PFSK-1 (cell line): ENCODE measurements around the gene MST1.

ENCODE experiments used
- FOXP2 ChIP-seq: optimal IDR thresholded peaks from 2 replicates; pipeline ENCODE3; 2011; ENCODE audit warnings: borderline replicate concordance, control low read depth, inconsistent platforms; ENCODE audit not compliant: insufficient read depth; ENCODE audit errors: extremely low read length, extremely low read depth
- POLR2AphosphoS5 ChIP-seq: IDR thresholded peaks from 2 replicates; pipeline ENCODE4 v1.6.1; 2012; ENCODE audit warnings: low read depth, mild to moderate bottlenecking, control low read depth, low read length, moderate library complexity
- SIN3A ChIP-seq: IDR thresholded peaks from 2 replicates; pipeline ENCODE4 v1.6.1; 2012; ENCODE audit warnings: mild to moderate bottlenecking, low read length, moderate library complexity, borderline replicate concordance; ENCODE audit not compliant: insufficient read depth
- TAF1 ChIP-seq: IDR thresholded peaks from 2 replicates; pipeline ENCODE4 v1.6.1; 2012; ENCODE audit warnings: low read length, control low read depth, borderline replicate concordance; ENCODE audit not compliant: insufficient read depth
- TF ChIP-seq, protein P1 (sequence below), 2 experiments: IDR thresholded peaks; 2 replicates each; pipeline versions ENCODE4 v1.6.1 to v1.8.0; 2011 to 2012; ENCODE audit warnings: low read depth in 2 of 2, low read length in 2 of 2, control low read depth in 1 of 2, inconsistent platforms in 1 of 2, mild to moderate bottlenecking in 1 of 2, moderate library complexity in 1 of 2; ENCODE audit not compliant: insufficient read depth in 1 of 2

The MST1 gene

DNA sequence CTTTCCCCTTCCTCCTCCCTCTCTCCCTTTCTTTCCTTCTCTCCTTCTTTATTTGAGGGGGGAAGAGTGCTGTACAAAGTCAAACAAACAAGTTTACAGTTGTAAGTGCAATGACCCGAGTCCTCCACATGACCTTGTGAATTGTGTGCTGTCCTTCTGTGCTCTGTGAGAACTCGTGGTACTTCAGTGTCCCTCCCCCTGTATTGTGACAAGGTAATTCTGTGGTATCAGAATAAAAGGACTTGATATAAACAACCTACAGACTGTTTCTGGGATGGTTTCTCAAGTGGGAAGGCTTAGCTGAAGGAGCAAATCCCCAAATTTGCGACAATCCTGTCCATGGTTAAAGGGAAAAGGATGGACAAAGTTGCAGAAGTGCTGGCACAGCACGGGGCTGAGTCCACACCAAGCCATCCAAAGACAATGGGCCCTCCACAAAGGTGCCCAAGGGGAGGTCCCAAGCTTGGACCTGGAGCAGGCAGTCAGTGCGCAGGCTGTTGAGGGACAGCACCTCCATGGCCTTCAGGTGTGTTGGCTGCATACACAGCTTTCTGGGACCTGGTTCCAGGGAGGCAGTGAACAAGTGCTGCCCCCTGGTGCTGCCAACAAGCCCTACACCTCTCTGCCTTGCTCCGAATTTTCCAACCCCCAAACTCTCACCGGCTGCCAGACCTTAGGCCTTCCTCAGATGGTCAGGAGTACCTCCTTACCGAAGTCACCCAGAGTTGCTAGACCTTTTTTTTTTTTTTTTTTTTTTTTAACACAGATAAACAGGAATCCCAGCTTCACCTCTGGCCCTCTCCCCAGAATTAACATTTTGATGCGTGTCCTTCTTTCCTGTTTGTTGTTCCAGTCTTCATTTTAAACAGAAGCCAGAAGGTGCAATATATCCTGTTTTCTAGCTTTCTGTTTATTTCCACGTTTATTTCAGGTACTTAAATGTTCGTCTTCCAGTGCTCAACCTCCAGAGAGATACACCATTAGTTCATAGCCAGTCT is 17.7 kb downstream of the MST1 start:
- TF ChIP-seq TAF1 (no peak), FOXP2 (no peak), SIN3A (no peak), POLR2AphosphoS5 (no peak)
- TF ChIP-seq, protein P1, sequence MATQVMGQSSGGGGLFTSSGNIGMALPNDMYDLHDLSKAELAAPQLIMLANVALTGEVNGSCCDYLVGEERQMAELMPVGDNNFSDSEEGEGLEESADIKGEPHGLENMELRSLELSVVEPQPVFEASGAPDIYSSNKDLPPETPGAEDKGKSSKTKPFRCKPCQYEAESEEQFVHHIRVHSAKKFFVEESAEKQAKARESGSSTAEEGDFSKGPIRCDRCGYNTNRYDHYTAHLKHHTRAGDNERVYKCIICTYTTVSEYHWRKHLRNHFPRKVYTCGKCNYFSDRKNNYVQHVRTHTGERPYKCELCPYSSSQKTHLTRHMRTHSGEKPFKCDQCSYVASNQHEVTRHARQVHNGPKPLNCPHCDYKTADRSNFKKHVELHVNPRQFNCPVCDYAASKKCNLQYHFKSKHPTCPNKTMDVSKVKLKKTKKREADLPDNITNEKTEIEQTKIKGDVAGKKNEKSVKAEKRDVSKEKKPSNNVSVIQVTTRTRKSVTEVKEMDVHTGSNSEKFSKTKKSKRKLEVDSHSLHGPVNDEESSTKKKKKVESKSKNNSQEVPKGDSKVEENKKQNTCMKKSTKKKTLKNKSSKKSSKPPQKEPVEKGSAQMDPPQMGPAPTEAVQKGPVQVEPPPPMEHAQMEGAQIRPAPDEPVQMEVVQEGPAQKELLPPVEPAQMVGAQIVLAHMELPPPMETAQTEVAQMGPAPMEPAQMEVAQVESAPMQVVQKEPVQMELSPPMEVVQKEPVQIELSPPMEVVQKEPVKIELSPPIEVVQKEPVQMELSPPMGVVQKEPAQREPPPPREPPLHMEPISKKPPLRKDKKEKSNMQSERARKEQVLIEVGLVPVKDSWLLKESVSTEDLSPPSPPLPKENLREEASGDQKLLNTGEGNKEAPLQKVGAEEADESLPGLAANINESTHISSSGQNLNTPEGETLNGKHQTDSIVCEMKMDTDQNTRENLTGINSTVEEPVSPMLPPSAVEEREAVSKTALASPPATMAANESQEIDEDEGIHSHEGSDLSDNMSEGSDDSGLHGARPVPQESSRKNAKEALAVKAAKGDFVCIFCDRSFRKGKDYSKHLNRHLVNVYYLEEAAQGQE (IDR thresholded peaks at IDR 0.05; ENCODE audit: insufficient read depth in 1 of 2, low read depth in 2 of 2, low read length in 2 of 2): no peak

DNA sequence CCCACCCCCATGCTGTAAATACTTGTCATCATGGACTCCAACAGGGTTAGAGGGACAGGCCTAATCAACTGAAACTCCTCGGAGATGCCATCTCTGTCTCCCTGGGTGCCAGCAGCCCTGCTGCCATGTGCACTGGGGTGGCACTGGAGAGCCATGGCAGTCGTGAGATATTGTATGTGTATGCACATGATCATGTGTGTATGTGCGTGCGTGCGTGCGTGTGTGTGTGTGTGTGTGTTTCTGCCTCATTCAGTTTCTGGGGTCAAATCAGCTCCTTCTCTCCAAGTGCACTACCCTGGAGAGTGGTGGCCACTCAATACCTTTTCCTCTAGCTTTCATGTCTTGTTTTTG is 18.4 kb downstream of the MST1 start:
- TF ChIP-seq FOXP2 (no peak), SIN3A (no peak), POLR2AphosphoS5 (no peak)

DNA sequence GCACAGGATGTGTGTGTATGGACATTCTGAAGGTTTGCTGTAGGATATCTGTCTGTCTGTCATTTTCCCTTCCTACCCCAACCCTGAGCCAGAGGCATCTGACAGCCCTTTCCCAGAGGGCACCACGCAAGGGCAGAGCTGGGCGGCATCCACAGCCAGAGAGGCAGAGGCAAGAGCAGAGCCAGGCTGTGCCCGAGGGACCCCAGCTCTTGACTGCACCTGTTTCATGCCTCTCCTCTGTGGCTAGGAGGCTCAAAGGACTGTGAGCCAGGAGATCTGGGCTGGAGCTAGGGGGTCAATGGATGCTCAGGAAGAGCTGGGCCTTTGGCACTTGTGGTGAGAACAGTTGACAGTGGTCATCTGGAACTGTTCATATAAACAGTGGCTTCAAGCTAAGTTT is 19.9 kb downstream of the MST1 start:
- no peak for TF ChIP-seq TAF1
- no peak for TF ChIP-seq POLR2AphosphoS5

DNA sequence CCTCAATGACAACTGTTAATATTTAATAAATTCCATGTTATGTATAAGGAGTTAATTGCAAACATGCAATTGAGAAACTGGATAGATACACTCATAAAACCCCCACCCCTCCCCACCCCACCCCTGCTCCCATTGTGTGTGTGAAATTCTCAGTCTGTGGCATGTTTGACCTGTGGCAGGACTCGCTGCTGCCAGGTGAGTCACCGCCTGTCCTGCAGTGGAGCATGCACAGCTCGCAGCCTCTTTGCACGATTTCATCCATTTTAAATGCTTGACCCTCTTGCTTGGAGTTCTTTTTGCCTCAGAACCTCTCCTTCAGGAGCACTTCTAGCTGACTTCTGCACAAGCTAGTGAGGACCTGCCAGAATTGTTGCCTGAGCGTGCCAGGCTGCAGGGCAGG is 20.4 kb downstream of the MST1 start:
- TF ChIP-seq, protein P1 (IDR thresholded peaks at IDR 0.05; ENCODE audit: insufficient read depth in 1 of 2, low read depth in 2 of 2, low read length in 2 of 2): no peak
- TF ChIP-seq POLR2AphosphoS5 (no peak), SIN3A (no peak), TAF1 (no peak)

DNA sequence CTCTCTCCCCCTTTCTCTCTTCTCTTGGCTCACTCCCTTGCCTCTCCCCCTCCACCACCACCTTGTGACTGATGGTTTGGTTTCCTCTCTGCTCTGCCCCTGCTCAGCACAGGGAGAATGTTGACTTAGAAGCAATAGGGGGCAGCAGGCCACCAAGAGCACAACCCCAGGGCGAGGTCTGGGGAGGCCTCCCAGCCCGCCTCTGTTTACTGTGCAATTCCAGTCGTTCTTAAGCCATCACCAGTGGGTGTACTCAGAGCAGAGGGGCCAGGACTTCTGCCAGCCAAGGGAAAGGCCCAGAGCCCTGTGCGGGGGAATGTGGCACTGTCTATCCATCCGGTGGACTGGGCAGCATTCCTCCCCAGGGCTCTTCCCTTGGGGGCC is 20.9 kb downstream of the MST1 start:
- TF ChIP-seq POLR2AphosphoS5 (no peak), FOXP2 (no peak), SIN3A (no peak), TAF1 (no peak)
- TF ChIP-seq, protein P1 (IDR thresholded peaks at IDR 0.05; ENCODE audit: insufficient read depth in 1 of 2, low read depth in 2 of 2, low read length in 2 of 2): no peak

DNA sequence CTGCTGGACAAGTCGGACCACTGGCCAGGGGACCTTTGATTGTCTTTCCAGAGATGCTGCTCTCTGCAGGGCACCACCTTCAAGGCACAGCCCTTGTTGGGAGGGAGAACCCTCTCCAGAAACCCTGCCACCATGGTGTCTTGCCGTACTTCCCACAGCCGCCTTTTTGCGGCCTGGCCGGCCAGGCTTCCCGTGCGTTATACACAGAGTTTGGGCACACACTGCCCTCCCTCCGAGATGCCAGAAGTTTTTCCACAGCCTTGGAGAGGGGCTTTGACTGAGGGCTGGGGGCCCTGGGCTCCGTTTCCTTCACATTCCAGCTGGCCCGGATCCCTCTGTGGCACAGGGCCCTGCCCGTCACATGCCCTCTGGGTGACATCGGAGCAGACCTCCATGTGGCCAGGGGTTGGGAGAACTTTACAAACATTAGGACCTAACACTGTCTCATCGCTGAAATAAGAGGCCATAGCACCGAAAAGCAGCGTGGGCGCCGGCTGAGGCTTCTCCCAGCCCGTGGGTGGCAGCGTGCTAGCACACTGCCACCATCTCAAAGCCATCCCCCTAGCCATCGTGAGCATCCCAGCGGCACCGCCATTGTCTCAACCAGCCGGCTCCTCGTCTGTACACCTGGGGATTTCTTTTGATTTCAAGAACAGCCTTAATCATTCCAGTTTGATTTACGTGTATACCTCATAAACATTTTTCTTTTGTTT is 21.4 kb downstream of the MST1 start:
- TF ChIP-seq TAF1 (no peak), SIN3A (no peak), FOXP2 (no peak), POLR2AphosphoS5 (no peak)
- TF ChIP-seq, protein P1 (IDR thresholded peaks at IDR 0.05; ENCODE audit: insufficient read depth in 1 of 2, low read depth in 2 of 2, low read length in 2 of 2): no peak
